ENCODE measurements around the gene HIVEP3. TPM values are rescaled to one million over a fixed set of nuclear protein-coding genes. Genes with fewer than 3 reads are reported as not detected.

HIVEP3 gene
- total RNA-seq, 1 donor, result 1.2 TPM

DNA sequence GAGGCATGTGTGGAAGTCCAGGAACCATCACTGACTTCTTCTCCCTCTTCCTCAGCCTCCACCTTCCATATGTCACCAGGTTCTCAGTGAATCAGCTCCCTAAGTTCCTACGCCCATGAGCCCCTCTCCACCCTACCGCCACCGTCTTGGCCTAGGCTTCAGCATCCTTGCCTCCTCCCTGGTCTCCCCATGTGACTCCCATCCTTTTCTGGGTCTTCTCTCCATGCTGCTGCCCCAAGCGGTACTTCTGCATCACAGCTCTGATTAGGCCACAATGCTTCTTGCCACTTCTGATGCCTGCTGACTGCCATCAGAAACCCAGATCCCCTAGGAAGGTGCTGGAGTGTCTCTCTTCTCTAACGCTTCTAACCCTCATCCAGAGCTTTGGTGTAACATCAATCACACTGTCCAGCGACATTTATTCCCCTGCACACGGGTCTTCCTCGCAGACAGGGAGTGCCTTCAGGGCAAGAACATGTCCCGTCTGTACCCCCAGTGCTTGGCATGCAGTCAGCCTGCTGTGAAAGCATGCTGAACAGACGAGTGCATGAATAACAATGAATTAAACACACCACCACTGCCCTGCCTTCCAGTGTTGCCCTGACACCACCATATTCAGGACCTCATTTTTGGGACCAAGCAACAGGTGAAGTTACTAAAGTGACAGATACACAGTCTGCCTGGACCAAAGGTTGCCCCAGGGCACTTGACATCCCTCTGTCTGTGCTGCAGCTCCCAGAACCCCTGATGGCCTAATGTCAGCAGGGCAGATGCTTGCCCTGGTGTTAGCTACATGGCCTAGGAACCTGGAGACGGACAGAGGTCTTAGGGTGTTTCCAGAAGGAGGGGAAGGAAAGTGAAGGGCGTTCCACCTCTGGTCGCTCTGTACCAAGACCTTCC, 275.6 kb downstream of the HIVEP3 start:
- no peak for DNase-seq (ENCODE audit: low read depth)
- TF ChIP-seq, protein P1, sequence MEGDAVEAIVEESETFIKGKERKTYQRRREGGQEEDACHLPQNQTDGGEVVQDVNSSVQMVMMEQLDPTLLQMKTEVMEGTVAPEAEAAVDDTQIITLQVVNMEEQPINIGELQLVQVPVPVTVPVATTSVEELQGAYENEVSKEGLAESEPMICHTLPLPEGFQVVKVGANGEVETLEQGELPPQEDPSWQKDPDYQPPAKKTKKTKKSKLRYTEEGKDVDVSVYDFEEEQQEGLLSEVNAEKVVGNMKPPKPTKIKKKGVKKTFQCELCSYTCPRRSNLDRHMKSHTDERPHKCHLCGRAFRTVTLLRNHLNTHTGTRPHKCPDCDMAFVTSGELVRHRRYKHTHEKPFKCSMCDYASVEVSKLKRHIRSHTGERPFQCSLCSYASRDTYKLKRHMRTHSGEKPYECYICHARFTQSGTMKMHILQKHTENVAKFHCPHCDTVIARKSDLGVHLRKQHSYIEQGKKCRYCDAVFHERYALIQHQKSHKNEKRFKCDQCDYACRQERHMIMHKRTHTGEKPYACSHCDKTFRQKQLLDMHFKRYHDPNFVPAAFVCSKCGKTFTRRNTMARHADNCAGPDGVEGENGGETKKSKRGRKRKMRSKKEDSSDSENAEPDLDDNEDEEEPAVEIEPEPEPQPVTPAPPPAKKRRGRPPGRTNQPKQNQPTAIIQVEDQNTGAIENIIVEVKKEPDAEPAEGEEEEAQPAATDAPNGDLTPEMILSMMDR (IDR thresholded peaks at IDR 0.05; ENCODE audit: insufficient read depth, low read length), result no peak
- H3K4me3 ChIP-seq (ENCODE audit: low read depth, low read length), result no peak overlapping the region

DNA sequence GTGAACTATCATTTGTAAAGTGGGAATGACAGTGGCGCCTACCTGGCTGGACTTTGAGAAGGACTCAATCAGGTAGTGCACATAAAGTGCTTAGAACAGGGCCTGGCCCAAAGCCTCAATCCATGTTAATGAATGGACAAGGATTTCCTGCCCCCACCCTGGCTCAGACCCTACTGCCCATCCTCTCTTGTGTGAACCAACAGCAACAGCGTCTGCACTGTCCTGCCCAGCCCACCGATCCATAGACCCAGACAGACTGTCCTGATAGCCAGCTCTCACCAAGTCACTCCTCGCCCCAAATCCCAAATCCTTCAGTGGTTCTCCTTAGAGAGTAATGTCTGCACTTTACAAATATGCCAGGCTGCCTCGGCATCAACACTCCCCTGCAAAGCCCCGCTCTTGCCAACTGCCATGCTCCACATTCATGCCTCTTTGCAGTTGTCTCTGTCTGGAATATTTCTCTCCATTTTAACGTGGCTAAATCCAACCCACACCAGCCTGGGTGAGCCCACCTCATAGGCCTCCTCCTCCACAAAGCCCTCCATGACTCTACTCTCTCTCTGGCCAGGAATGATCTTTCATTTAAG, 276.7 kb downstream of the HIVEP3 start:
- no peak overlapping the region for H3K4me3 ChIP-seq (ENCODE audit: low read depth, low read length)
- TF ChIP-seq, protein P1 (IDR thresholded peaks at IDR 0.05; ENCODE audit: insufficient read depth, low read length), result no peak
- DNase-seq (ENCODE audit: low read depth), result no peak

DNA sequence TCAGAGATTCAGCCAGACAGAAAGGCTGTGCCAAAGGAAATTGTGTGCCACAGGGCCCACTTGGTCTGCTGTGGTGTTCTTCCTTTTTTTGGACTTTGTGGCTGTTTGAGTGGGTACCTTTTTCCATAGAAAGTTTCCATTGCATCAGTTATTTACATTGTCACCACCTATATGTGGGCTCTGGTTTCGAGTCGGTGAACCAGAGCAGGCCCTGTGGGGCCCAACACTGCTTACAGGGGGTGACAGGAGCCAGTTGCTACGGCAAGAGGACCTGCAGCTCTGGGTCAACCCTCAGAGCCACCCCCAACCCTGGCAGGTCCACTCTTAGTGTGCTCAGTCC, 277.3 kb downstream of the HIVEP3 start:
- no peak overlapping the region for H3K4me3 ChIP-seq (ENCODE audit: low read depth, low read length)
- TF ChIP-seq, protein P1 (IDR thresholded peaks at IDR 0.05; ENCODE audit: insufficient read depth, low read length), result no peak
- no peak for DNase-seq (ENCODE audit: low read depth)

DNA sequence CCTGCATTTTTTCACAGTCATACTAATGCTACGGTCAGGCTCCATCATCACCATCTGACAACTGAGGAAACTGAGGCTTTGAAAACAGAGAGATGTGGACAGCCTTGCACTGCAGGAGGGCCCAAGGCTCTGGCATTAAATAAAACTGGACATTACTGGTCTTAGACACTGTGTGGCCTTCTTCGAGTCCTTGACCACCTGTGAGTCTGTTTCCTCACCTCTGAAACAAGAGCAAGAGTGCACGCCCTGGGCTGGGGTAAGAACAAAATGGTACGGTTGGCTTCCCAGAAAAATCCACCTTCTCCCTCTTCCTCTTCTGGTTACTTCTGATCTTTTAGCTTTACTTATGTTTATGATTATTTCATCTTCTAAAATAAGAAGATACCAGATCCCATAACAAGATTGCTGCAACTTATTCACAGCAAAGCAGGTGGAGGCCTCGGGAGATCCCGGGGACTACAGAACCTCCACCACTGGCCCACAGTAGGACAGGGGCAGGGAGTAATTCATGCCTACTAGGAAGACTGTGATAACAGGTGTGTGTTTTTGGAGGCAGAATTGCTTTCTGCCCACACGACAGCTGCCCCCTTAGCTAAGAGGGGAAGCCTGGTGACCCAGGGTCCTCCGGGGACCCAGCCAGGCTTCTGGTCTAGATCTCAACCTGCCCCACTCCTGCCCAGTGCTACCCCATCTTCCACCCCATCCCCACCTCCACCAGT, 277.8 kb downstream of the HIVEP3 start:
- TF ChIP-seq, protein P1 (IDR thresholded peaks at IDR 0.05; ENCODE audit: insufficient read depth, low read length), result no peak
- DNase-seq (ENCODE audit: low read depth), result no peak
- no peak overlapping the region for H3K4me3 ChIP-seq (ENCODE audit: low read depth, low read length)

DNA sequence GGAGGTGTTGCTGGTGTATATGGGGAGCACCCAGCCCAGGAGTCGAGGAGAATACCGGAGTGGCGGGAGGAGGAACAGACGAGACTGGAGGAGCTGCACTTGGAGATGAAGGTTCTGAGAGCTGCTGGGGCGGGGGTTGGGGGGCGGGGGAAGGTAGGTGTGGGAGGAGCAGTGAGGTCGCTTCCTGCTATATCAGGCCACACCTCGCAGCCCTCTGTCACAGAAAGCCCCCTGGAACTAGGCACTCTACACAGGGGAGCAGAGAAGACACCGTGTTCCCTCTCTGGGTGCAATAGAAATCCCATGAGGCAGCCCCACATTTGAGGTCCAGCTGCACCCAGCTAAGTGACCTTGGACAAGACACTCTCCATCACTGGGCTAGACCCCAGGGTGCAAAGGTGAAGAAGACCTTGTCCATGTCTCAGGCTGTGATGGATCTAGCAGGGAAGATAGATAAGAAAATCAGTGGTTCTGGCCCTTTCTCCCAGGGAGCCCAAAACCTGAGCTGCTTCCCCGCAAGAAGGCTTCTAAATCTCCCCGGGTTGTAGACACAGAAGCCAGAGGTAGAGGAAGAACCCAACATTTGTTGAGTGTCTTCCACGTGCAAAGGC, 278.5 kb downstream of the HIVEP3 start:
- no peak for DNase-seq (ENCODE audit: low read depth)
- TF ChIP-seq, protein P1 (IDR thresholded peaks at IDR 0.05; ENCODE audit: insufficient read depth, low read length), result no peak
- H3K4me3 ChIP-seq (ENCODE audit: low read depth, low read length), result no peak overlapping the region

DNA sequence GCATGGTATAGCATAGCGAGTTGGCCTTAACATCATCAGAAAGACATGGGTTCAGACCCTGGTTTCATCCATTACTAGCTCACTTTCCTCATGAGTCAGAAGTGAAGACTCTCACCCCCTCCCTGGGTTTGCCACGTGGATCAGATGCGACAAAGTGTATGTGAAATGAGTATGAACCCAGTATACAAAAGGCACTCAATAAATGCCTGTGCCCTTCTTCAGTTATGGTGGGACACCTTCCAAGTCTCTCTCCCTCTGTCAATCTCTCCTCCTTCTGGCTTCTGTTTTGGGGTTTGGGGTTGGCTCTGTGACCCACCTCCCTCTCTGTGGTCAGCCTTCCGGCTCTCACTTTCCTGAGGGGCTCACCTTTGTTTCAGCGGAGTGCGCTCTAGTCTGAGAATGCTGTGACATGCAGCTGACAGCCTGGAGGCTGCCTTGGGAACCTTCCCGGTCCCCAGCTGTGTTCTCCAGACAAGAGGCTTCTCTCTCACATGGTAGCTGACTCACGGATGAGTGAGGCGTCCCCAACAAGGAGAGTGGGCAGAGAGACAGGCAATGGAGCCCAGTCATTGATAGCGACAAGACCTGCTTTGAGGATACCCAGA, 279.3 kb downstream of the HIVEP3 start:
- TF ChIP-seq, protein P1 (IDR thresholded peaks at IDR 0.05; ENCODE audit: insufficient read depth, low read length), result no peak
- no peak overlapping the region for H3K4me3 ChIP-seq (ENCODE audit: low read depth, low read length)
- DNase-seq (ENCODE audit: low read depth), result no peak

Data from fibroblast of the aortic adventitia (primary cell).